H1 (cell line): ENCODE measurements around the gene NOX5. TPM values are rescaled to one million over a fixed set of nuclear protein-coding genes. Genes with fewer than 3 reads are reported as not detected.

Experiments
- E2F6 ChIP-seq: IDR thresholded peaks from 2 replicates; pipeline ENCODE4 v1.6.1; 2012; ENCODE audit warnings: inconsistent platforms
- SIRT6 ChIP-seq: IDR thresholded peaks from one replicate; pipeline ENCODE4 v1.7.1; 2012; ENCODE audit warnings: low read length, inconsistent platforms
- polyA plus RNA-seq, 7 experiments: library from polyadenylated mRNA; depleted of rRNA in 3 of 7; stranded (reverse) in 5 of 7; unstranded in 2 of 7; fragments of >200 nt in 5 of 7; fragments of 200-250 nt in 2 of 7; gene quantifications; 1 replicate in 5 of 7; 2 replicates in 1 of 7; 4 replicates in 1 of 7; pipeline versions ENCODE4 v1.2.1 to v1.2.3, GENCODE V29; 2011 to 2013; ENCODE audit warnings: missing spikeins in 2 of 7, mixed read lengths in 2 of 7
- total RNA-seq: library from RNA; stranded (reverse); fragmentation: NEBNext Ultra II Directional; extraction: Animal tissue kit (Norgen Biotek cat#: 25700); gene quantifications from 2 replicates; pipeline ENCODE4 v1.2.1, GENCODE V29; 2021

The NOX5 gene
- total and polyA plus RNA-seq, 2 of the 8 experiments (the other 6 are each of a cell fraction or from before 2014, with no cell fraction given) = under 0.01 TPM; not detected in 1

GRCh38 chr15:69096196-69096595, 81.7 kb downstream of the NOX5 start (continued):
- TF ChIP-seq E2F6 (no peak), SIRT6 (no peak)
